KOPT-K1 (cell line): ENCODE results near the gene BCL11A.

ENCODE experiments used
- H3K27ac ChIP-seq: fragments of 200-600 bp; sonication (generic); 2 replicates; pipeline ENCODE4 v1.5.1; 2016; ENCODE audit warnings: antibody characterized with exemption, mild to moderate bottlenecking, low read depth, low read length; ENCODE audit not compliant: poor library complexity, severe bottlenecking
- H3K36me3 ChIP-seq: fragments of 200-600 bp; sonication (generic); 2 replicates; pipeline ENCODE4 v1.5.1; 2017; ENCODE audit warnings: antibody characterized with exemption, mild to moderate bottlenecking, low read length, moderate library complexity; ENCODE audit not compliant: insufficient read depth
- H3K9me3 ChIP-seq: fragments of 200-600 bp; sonication (generic); 2 replicates; pipeline ENCODE4 v1.5.1; 2017; ENCODE audit warnings: antibody characterized with exemption, low read length, mild to moderate bottlenecking; ENCODE audit not compliant: insufficient read depth, poor library complexity, severe bottlenecking

Gene BCL11A

DNA sequence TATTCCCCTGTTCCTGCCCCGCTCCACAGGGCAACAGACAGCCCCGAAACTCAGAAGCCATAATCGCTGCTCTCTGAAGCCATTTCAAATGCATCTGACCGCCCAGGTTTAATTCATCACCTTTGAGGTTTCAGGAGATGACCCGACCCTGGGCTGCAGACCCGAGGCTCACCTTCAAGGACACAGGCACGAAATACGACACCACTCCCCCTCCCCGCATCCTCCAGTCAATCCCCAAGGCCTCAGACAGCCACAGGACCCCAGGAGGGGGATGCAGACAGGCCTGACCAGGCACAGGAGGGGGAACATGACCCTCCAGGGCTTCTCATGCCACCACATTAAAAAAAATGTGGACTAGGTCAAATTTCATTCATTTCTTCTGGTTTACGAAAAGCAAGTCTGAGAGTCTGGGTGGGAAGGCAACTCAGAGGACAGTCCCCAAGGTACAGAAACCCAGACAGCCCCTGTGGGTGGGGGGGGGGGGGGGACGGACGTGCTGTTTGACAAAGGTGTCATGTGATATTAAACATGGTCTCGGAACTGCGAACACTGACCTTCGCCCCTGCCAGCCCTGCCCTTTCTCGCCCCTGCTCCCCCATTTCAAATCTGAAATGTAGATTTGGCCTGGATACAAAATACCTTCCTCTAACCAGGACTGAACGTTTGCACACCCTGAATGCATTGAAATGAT lies 142.9 kb downstream of the BCL11A start:
- H3K9me3 ChIP-seq = no peaks in the 10 kb centered on the region
- no peaks in the 10 kb centered on the region for H3K36me3 ChIP-seq
- no peak overlapping the region for H3K27ac ChIP-seq

DNA sequence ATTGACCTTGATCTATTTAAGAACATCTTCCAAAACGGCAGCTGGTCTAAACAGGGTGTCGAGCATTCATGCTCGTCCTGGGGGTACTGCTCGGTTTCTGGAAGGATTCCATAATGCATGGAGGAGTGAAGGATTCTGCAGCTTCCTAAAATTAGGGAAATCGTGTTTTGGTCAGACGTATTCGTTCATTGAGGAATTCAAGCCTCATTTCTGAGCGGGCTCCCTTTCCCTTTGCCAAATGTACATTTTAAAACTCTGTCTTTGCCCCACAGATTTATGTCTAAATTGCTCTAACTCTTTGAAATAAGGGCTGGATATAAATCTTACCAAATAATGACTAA lies 144.0 kb downstream of the BCL11A start:
- no peaks in the 10 kb centered on the region for H3K36me3 ChIP-seq
- no peaks in the 10 kb centered on the region for H3K9me3 ChIP-seq
- no peak overlapping the region for H3K27ac ChIP-seq

DNA sequence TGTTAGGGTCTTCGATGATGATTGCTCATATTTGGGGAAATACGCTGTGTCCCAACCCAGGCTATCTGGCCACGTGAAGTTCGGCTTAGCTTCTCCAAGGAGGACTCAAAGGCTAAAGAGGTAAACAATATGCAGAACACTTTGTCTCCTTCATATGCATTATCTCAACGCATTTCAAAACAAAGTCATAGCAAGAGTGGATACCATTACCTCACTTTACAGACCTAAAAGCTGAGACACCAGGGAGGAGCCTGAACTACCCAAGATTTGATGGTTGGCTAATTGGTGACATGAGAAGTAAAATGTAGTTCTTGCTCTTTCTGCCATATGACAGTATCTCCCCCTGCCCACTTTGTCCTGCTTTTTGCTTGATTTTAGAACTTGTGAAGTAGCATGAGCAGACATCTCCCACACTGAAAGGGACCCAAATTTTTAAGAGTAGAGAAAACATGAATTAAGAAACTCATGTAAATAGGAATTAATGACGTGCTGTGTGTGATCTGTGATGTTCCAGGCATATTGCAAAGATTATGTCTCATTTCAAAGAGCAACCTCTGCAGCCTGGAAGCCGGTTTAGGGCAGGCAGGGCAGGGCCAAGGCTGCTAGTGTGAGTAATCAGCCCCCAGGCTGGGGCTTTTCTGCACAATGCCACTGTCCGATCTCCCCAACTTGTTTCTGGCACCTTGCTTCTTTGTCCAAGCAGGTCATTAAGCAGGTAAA lies 144.5 kb downstream of the BCL11A start:
- Histone ChIP-seq H3K9me3 (no peaks in the 10 kb centered on the region), H3K27ac (no peak overlapping the region), H3K36me3 (no peaks in the 10 kb centered on the region)

DNA sequence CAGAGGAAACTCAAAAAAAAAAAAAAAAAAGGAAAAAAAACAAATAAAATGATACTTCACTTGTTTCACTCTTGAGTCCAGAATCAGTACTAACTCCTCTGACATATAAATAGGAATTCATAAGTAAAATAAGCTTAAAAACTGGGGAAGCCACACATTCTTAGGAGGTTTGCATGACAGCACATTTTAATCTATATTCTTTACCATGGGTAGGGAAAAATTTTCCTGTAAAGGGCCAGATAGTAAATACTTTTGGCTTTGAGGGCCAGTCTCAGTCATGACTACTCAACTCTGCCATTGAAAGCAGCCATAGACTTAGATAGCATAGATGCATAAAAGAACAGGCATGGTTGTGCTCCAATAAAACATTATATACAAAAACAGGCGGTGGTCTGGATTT lies 145.2 kb downstream of the BCL11A start:
- H3K27ac ChIP-seq = no peak overlapping the region
- no peaks in the 10 kb centered on the region for H3K36me3 ChIP-seq
- no peaks in the 10 kb centered on the region for H3K9me3 ChIP-seq

DNA sequence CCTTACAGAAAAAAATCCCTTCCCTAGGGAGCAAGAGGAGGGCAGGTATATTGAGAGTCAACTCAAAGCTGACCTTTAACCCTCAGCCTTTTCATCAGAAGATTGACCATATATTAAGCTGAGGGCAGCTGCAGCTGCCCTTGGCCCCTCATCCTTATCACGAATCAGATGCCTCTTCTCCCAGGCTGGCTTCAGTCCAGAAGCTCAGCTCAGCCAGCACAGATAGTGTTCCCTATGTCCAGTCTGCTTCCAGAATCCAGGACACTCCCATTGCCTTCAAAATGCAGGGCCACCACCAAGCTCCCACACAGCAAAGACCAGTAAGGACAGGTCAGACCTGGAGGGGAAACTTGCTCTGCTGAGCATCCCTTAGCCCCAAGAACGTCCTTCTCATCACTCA lies 146.1 kb downstream of the BCL11A start:
- H3K36me3 ChIP-seq = no peaks in the 10 kb centered on the region
- no peak overlapping the region for H3K27ac ChIP-seq

DNA sequence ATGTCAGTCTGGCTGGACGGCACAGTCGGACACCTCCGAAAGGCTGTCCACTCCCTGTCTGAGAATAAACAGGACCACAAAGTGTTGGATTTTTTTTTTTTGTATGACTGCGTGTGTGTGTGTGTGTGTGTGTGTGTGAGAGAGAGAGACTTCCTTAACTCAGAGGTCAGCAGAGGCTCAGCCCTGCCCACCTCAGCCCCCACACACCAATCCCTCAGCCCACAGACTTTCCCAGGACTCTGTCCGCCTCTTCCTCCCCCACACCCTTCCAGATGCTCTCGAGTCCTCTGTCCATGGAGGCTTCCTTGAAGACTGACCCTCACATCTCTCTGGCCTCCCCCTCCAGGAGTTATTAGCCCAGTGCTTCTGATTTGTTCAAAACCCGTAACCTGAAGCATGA lies 147.3 kb downstream of the BCL11A start:
- Histone ChIP-seq H3K36me3 (no peaks in the 10 kb centered on the region), H3K9me3 (no peaks in the 10 kb centered on the region), H3K27ac (no peak overlapping the region)

More for the DNA sequence above, 146.1 kb downstream of the BCL11A start:
- no peaks in the 10 kb centered on the region for H3K9me3 ChIP-seq

DNA sequence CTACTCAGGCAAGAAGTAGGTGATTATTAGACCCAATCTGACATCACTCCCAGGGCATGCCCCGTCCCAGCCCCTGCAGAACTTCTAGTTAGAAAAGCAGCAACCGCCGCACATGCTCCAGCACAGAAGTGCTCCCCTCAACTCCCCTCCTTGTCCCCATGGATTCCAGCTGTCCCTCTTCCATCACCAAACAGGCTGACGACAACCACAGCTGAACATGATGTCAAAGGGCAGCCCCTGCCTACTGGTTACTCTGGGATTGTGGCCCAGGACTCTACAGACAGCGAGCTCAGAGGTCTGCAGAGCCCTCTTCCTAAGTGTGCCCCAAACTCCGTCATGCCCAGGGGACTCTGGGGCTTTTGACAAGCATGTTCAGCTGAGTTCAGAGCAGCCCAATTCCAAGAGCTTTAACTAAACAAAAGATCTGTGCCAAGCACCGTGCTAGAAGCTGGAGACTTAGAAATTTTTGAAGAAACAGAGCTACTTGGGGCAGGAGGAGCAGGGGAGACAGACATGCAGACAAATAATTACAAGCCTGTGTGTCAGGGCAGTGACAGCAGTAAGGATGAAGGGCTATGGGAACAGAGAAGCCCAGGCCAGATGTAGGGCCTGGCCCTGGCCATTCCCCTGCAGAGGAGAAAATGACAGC lies 148.1 kb downstream of the BCL11A start:
- H3K9me3 ChIP-seq = no peaks in the 10 kb centered on the region
- no peaks in the 10 kb centered on the region for H3K36me3 ChIP-seq
- no peak overlapping the region for H3K27ac ChIP-seq
